Stimulated activated CD8-positive, alpha-beta memory T cell treated with anti-CD3 and anti-CD28 coated beads, Interleukin-4, amount 100 ng/mL, for 1 hour (primary cell): ENCODE measurements around the gene FOCAD.
"Not testable (repeated sequence)": the region's sequence is repeated elsewhere in the genome, so short reads cannot be mapped to it uniquely, and the experiment has no call there.

Experiments used
- DNase-seq, 2 donors: peaks; one replicate each; pipeline ENCODE4 v3.0.0-alpha.2; 2020; ENCODE audit warnings: low read depth in 2 of 2, low spot score in 1 of 2

Gene FOCAD

DNA sequence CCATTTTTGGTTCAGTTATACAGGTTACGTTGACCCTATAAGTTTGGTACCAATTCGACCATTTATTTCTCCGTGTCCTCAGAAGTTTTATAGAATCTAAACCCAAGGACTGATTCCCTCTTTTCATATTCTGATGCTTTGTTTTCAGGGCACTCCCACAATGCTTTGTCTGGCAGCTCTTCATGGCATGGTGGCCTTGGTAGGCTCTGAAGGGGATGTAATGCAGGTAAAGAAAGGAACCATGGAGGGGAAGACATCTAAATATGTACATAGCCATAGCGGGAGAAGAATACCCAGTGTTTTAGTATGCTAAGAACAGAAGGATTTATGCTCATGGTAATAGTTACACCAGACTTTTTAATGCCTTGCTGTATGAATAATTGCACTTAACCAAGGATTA lies 264.6 kb downstream of the FOCAD start:
- no peak for DNase-seq

DNA sequence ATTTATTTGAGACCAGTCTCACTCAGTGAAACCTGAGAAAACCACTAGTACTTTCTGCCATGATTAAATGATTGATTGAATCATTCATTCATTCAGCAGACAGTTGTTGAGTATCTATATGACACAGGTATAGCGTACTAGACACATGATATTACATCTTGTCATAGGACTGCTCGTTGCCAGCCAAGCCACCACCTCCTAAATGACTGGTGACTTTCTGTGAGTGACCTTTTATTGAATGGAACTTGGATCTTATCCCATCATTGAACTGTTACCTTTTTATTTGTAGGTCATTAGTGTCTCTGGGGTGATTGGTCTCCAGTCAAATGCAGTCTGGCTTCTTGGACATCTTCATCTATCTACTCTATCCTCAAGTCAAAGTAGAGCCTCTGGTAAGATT lies 266.6 kb downstream of the FOCAD start:
- DNase-seq, result no peak

DNA sequence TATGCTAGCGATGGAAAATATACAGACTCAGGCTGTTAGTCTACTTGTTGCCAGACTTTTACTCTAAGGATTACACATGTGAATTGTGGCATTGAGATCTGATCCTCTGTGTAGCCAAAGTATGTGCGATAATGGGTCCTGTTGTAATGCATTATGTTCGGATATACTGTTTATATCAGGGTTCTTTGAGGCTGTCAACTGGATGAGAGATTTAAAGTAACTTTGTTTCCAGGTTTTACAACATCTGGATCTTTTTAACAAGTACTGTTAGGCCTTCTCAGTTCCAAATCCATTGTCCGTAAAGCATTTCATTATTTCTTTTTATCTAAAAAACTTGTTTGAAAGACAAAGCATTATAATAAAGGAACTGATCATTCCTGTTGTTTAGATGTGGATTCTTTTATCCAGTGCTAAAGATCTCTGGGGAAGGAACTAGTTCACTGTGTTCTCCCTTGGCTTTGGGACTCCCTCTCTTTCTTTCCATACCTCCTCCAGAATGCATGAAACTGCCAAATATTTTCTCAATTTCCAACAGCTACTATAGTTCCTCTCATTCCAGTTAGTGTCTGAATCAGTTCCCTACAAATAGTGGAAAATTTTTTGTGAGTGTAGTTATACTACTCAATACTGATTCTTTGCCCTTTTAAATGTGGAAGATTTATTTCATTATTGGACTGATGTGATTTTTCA lies 278.6 kb downstream of the FOCAD start:
- DNase-seq, result no peak

DNA sequence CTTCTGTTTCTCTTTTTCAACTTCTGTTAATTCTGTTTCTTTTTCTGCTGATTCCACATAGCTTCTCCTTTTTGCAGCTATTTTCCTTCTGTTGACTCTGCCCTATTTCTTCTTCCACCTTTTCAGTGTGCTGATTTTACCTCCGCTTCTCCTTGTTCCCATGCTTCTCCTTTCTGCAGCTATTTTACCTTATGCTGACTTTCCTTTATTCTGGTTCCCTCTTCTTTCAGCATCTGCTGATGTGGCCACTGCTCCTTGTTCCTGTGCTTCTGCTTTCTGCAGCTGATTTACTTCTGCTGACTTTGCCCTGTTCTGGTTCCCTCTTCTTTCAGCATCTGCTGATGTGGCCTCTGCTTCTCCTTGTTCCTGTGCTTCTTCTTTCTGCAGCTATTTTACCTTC lies 288.6 kb downstream of the FOCAD start:
- DNase-seq, result no peak

DNA sequence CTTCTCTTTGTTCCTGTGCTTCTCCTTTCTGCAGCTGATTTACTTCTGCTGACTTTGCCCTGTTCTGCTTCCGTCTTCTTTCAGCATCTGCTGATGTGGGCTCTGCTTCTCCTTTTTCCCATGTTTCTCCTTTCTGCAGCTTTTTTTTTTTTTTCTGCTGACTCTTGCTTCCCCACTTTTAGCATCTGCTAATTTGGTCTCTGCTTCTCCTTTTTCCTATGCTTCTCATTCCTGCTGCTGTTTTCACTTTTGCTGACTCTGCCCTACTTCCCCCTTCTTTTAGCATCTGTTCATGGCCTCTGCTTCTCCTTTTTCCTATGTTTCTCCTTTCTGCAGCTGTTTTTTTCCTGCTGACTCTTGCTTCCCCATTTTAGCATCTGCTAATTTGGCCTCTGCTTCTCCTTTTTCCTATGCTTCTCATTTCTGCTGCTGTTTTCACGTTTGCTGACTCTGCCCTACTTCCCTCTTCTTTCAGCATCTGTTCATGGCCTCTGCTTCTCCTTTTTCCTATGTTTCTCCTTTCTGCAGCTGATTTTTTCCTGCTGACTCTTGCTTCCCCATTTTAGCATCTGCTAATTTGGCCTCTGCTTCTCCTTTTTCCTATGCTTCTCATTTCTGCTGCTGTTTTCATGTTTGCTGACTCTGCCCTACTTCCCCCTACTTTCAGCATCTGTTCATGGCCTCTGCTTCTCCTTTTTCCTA lies 289.3 kb downstream of the FOCAD start:
- not testable (repeated sequence) for DNase-seq

DNA sequence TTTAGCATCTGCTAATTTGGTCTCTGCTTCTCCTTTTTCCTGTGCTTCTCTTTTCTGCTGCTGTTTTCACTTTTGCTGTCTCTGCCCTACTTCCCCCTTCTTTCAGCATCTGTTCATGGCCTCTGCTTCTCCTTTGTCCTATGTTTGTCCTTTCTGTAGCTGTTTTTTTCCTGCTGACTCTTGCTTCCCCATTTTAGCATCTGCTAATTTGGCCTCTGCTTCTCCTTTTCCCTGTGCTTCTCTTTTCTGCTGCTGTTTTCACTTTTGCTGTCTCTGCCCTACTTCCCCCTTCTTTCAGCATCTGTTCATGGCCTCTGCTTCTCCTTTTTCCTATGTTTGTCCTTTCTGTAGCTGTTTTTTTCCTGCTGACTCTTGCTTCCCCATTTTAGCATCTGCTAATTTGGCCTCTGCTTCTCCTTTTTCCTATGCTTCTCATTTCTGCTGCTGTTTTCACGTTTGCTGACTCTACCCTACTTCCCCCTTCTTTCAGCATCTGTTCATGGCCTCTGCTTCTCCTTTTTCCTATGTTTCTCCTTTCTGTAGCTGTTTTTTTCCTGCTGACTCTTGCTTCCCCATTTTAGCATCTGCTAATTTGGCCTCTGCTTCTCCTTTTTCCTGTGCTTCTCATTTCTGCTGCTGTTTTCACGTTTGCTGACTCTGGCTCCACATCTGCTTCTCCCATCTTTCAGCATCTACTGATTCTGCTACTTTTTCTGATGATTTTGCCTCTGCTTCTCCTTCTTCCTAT lies 290.3 kb downstream of the FOCAD start:
- DNase-seq, result not testable (repeated sequence)

DNA sequence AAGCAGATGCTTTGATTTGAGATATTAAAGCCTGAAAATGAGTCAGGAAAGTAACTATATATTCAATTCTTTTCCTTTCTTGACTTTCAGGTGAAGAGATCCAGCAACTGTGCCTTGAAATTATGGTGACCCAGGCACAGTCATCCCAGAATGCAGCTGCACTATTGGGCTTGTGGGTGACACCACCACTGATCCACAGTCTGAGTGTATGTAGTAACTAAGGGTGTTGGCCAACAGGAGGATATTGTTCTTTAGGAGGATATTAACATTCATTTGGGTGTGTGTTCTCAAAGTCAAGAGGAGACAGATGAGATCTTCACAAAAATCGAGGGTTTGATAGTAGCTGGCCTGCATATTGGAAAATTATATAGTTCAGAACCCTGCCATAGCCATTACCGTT lies 294.2 kb downstream of the FOCAD start:
- no peak for DNase-seq

DNA sequence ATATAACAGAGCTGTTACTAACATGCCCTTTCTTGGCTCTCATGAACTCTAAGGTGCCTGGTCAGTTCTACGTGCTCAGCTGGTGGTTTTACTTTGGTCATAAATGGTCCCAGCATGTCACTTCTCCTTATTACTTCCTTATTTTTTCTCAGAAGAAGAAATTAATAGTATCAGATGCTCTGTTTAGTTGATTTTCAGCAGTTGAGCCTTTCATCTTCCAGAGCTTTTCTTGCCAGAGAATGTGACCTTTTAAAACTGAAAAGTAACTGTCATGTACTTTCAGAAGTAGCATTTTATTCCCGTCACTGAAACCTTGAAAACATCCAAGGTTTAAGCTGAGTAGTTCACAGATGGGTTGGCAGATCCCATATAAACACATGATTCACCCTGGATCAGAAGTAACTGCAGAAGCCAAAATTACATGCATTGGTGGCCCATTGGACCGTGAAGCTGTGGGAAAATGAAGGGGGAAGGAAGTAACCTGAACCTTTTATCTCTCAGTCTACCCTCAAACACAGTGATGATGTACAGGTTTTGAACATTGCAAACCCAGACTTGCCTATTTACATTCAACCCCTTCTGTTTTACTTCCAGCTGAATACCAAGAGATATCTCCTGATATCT lies 296.9 kb downstream of the FOCAD start:
- no peak for DNase-seq

DNA sequence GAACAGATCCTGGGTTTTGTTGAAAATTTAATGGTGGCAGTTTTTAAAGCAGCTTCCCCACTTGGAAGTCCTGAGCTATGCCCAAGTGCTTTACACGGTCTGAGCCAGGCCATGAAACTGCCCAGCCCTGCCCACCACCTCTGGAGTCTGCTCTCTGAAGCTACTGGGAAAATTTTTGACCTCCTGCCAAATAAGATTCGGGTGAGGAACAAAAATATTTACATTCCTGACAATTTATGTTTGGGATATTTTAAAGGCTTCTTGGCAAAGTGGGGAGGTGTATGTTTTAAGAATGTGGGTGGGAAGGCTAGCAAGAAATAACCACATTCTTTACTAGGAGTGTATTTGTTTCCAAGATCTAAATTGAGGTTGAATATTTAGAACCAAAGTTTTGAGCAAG lies 297.4 kb downstream of the FOCAD start:
- DNase-seq, result no peak

DNA sequence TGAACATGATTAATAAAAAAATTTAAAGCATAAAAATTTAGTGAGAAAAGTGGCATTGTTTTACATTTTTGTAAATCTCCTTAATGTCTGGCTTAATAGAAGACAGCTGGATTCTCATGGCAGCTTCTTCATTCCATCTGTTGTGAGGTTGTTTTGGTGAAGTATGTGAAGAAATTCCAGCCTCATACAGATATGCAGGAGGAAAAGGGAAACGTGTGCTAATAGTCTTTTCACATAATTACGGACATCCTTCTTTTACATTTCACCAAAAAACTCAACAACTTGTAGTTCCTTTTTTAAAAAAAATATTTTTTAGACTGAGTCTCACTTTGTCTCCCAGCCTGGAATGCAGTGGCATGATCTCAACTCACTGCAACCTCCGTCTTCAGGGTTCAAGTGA lies 300.4 kb downstream of the FOCAD start:
- no peak for DNase-seq

DNA sequence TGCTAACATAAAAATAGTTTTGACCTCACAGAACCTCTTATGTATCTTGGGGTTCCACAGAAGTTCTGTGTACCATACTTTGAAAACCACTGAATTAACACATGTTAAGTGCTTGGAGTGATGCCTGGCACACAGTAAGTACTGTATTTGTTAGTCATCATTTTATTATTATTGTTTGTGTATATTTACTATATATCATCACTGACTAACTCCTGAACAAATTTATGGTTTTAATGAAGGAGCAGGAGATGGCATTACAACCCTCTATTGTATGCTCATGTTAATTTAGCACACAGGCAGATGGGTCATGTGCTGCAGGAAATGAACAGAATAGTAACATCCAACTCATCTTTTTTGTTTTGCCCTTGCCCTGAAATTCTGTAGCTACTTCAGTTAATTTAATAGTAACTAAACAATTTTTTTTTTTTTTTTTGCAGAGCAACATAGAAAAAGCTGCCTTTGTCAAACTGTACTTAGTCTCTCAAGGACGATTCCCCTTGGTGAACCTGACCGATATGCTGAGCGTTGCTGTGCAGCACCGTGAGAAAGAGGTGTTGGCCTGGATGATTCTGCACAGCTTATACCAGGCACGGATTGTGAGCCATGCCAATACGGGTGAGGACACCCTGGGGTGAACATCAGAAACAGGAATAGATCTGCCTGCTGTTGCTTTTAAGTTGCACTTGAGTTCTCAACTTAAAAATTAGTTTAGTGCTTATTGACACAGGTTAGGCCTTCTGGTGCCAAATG lies 302.0 kb downstream of the FOCAD start:
- DNase-seq, result no peak

DNA sequence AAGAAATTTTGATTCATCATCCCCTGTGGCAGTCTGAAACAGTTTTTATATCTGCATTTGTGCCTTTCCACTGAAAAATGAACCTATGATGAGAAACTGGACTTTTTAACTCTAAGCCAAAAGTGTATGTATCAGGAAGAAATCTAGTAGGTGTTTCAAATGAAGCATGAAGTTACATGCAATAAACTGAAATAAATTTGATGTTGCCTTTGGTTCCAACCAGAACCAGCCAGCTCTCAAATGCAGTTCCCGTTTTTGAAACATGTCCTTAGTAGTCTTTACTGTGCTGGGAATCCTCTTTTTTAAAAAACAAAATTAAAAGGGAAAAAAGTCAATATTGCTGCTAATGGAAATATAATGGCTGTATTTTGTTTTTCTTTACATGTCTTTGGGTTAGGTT lies 303.5 kb downstream of the FOCAD start:
- DNase-seq, result no peak

DNA sequence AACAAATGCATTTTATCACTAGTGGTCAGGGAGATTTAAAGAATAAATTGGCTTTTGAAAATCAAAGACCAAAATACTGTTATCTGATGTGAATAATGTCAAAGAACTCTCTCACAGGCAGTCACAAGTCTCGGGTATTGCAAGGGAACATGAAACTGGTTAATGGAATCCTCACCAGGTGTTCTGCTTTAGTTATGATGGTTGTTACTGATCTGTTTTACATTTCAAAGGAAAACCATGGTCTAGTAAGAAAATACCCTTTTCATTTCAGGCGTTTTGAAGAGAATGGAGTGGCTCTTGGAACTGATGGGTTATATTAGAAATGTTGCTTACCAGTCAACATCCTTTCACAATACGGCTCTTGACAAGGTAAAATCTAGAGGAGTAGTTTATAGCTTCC lies 304.0 kb downstream of the FOCAD start:
- no peak for DNase-seq

DNA sequence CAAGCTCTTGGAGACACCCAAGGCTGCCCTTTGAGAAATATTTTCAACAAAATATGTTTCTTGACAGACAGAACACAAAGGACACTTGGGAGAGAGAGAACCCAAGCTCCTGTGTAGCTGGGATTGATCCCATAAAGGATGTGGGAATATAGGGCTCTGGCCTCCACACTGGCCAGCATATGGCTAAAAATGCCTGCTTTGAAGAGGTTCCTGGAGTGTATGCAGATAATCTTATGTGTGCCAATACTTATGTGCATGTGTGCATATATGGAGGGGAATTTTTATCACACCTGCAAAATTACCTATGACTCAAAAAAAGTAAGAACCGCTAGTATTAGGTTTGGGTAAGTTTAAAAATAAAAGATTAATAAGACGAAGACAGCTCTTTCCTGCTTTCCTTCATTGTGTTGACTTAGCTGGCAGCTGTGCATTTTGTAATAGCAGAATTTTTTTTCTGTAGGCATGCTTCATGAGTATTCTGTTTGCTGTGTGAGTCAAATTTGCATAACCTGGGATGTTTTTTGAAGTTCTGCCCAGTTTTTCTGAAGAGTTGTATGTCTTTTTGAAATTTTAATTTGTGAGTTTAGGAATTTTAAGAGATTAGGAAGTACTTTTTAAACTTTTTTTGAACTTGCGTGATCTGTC lies 304.7 kb downstream of the FOCAD start:
- no peak for DNase-seq

DNA sequence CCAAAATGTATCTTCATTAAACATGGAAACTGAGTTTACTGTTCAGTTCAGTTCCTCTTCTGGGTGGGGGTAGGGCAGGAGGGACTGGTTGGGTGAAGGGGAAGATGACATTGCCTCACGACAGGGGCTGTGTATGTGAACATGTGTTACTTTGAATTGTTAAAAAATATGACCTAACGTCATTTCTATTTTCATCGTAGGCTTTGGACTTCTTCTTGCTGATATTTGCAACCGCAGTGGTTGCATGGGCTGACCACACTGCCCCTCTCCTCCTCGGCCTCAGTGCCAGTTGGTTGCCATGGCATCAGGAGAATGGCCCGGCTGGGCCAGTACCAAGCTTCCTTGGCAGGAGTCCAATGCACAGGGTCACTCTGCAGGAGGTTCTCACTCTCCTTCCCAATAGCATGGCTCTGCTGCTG lies 305.9 kb downstream of the FOCAD start:
- no peak for DNase-seq

DNA sequence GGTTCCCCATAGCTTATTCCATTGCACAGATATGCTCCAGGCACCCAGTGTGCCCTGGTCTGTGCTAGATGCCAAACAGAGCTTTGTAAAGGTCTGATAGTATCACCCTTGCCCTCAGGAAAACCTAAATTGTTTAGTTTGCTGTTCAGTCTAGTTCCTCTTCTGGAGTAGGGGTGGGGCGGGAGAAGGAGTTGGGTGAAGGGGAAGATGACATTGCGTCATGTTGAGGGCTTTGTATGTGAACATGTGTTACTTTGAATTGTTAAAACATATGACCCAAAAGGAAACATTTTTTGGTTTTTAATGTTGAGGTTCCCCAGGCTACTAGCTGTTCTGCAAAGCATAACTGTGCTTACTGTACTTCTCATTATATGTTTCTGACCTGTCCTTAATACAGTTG lies 306.8 kb downstream of the FOCAD start:
- DNase-seq, result no peak

DNA sequence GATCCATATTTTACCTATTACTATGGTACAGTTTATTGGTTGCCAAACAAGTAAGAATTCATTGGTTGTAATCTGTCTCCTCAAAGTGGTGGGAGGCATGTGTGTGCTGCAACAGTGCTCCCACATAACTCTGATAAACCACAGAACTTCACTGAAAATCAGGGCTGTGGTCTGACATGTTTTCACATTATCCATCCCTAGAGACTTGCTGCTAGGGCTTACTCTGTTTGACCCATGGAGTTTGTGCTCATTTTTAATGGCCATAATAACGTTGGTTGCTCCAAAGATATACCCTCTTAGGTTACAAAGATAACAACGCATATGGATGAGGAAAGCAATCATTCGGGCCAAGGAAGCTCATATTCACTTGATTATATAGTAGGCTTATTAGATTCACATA lies 310.4 kb downstream of the FOCAD start:
- DNase-seq, result no peak

DNA sequence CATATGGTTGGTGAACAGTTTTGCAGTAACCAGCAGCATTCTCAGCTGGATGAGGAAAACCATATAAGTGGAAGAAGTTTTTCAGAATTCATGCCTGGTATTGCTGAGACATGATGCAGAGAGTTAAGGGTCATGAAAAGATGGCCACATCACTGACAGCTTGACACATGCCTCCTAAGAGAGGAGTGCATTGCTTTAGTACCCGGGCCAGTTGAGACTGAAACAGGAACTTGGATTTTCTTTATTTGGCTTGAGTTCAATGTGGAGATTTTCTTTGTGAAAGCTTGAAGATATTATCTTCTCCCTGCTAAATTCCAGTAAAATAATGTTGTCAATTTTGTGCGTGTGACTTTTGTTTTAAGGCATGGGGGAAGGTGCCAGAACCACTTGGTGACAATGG lies 311.6 kb downstream of the FOCAD start:
- DNase-seq, result no peak

DNA sequence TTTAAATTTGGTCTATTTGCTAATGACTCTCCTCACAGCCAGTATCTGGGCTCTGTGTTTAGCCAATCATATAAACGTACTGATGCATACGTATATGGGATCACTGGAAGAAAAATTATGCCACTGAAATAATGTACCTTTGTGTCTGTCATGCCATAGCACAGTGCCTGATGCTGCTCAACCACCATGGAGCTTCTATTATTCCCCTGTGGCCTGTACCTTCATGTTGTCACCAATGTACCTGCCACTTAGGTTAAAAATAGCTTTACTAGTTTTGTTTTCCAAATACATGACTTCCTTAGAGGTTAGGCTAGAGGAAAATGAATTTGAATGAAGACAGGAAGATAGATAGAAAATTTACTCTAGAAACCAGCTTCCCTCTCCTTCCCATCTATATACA lies 312.8 kb downstream of the FOCAD start:
- DNase-seq, result no peak

DNA sequence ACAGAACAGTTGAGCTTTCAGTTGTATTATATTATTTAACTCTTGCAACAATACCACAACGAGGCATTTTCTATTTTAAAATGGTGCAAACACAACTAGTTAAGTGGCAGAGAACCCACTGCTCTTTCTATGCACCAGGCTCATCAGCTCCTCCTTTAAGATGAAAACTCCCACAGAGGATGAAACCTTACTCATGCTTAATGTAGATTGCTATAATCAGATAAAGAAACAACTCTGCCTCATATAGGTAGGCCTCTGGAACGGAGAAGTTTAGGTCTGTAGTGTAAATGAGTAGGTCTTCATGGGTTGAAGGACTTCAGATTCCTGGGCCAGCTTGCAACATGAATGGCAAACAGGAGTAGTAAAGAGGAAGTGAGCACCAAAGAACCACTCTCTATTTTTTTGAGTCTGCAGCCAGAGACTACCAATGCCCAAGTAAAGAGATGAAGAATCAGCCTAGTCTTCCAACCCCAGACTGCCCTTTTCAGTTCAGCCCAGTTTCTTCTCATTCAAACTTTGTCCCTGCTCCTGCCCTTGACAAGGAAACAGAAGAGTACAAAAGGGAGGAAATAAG lies 313.5 kb downstream of the FOCAD start:
- DNase-seq, result no peak
